NCI-H748 treated with DMSO at 0.1 percent for 48 hours (cell line): ENCODE measurements around the gene AP2B1.
"Not testable (repeated sequence)": the region's sequence is repeated elsewhere in the genome, so short reads cannot be mapped to it uniquely, and the experiment has no call there.

Source experiments
- DNase-seq: peaks from one replicate; lab custom pipeline; 2025; lab: John Stamatoyannopoulos, UW

Gene AP2B1

GRCh38 chr17:35748979-35749378 lies 161.9 kb downstream of the AP2B1 start:
- no peak for DNase-seq

- DNase-seq: no peak
These were observed 162.7 kb downstream of the AP2B1 start for GRCh38 chr17:35749560-35750412.

DNA sequence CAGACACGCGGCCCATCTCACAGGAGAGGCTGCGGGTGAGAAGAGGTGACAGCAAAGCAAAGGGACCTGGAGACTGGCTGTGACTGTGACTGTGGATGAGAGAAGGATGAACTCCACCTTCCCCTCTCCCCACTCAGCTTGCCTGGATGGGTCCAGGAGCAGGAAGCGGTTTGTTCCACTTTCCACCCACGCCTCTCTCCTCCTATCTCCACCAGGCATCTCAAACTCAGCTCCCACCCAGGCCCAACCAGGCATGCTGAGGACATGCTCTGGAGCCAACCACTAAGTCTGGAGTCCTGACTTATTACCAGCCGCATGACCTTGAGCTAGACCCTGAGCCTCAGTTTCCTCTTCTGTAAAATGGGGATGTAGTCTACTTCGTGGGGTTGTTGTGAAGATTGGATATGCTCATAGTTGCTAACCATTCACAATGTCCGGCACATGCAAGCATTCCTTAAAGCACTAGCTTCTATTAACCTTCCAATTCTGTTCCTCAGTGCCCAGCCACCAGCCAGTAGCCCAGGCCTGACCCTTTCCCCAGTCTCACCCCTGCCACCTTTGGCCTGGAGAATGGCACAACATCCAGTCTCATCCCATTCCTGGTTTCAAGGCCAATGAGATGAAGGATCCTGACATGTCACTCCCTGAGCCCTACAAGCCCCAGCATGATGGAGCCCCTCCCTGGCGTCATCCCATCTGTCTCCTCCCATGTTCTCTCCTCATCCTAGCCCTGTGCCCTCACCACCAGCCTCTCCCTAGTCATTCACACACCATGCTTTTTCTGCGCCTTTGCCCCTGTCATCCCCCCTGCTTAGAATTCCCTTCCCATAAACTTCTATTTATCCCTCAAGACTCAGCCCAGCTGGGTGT lies 163.6 kb downstream of the AP2B1 start:
- no peak for DNase-seq

GRCh38 chr17:35751541-35751940 lies 164.4 kb downstream of the AP2B1 start:
- not testable (repeated sequence) for DNase-seq

- no peak for DNase-seq
These were observed 165.3 kb downstream of the AP2B1 start for GRCh38 chr17:35752471-35752870.

GRCh38 chr17:35752945-35753764 lies 166.0 kb downstream of the AP2B1 start, which contains the start of gene GAS2L2:
TSS of gene GAS2L2 (minus strand) at chr17:35753239. CDS start at chr17:35752850, 389 bp downstream.
- DNase-seq: no peak

GRCh38 chr17:35757243-35757642 lies 170.1 kb downstream of the AP2B1 start:
- DNase-seq: no peak

GRCh38 chr17:35760587-35760986 lies 173.5 kb downstream of the AP2B1 start, which contains the start of gene C17orf50:
TSS of gene C17orf50 (plus strand) at chr17:35760887. CDS start at chr17:35760942, 55 bp downstream.
- DNase-seq: no peak

DNA sequence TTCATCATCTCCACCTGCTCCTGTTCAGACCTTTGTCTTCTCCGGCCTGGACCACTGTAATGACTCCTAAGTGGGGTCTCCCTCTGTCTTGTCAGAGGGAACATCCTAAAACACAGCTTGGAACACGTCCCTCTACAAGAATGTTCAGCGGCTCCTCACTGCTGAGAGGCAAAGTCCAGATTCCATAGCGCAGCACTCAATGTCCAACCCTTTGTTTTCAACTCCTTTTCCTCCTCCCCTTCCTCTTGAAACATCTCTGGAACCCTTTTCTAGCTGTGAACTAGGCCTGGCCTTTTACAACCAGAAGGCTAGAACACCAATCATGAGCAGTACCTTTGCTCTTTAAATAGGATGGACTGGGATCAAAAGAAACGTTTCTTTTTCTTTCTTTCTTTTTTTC lies 174.5 kb downstream of the AP2B1 start:
- DNase-seq: no peak

DNA sequence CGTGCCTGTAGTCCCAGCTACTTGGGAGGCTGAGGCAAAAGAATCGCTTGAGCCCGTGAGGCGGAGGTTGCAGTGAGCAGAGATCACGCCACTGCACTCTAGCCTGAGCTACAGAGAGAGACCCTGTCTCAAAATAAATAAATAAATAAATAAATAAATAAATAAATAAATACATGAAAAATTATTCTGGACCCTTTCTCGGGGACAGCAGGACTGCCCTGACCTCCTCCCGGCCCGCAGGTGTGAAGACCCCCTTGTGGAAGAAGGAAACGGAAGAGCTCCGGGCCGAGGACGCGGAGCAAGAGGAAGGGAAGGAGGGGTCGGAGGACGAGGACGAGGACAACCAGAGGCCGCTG lies 176.6 kb downstream of the AP2B1 start:
- no peak for DNase-seq

- peak; percentile 68 for DNase-seq
These were observed 177.2 kb downstream of the AP2B1 start for GRCh38 chr17:35764123-35764991.

DNA sequence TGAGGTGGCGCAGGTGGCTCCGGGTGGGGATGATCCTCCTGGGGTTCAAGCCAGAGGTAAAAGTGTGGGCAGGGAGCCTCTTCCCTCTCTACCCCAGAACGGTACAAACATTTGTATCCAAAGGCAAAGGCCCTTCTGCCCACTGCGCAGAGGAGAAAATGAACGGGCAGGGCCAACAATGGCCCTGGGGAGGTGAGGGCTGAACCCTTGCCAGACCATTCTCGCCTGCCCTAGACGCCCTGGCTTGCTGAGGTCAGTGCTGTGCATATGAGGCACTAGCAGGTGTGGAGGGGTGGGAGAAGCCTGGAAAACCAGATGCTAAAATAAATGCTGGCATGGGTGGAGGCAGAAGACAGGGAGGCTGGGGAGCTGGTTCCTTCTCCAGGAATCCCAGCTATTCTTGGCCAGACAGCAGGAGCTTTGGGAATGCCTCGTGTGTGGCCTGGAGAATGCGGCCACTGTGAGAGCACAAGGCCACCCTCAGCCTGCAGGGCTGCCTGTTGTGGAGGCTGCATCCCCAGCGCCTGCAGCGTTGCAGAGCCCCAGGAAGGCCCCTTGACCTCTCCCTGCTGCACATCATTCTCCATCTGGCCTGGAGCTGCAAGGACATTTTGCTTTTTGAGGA lies 178.1 kb downstream of the AP2B1 start:
- no peak for DNase-seq

GRCh38 chr17:35765756-35766488 lies 178.8 kb downstream of the AP2B1 start:
- no peak for DNase-seq

- no peak for DNase-seq
These were observed 179.4 kb downstream of the AP2B1 start for GRCh38 chr17:35766489-35766877.

DNA sequence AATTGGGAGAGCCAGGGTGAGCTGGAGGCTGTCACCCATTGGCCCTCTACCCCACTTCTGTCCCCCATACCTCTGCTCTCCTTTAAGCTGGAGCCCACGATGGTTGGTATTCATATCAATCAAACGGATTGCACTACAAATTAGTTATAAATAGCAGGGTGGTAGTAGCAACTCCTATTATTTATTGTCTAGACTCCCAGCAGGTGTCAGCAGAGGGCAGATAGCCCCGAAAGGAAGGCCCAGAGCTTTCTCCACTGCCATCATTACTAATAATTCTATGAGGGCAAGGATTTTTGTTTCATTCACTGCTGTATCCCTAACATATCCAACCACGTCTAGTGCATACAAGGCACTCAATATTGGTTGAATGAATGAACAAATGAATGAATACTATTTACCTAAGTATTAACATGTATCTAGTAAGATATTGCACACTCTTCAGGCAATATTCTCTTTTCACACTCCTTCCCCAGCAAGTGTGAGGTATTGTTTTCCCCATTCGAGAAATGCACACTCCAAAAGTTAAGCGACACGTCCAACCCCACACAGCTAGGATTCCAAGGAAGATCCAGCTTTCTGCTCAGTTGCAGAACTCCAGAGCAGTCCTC lies 179.9 kb downstream of the AP2B1 start:
- DNase-seq: no peak

GRCh38 chr17:35768797-35769196 lies 181.7 kb downstream of the AP2B1 start:
- no peak for DNase-seq

- DNase-seq: no peak
These were observed 182.9 kb downstream of the AP2B1 start for GRCh38 chr17:35769895-35770486.

- no peak for DNase-seq
These were observed 186.0 kb downstream of the AP2B1 start for GRCh38 chr17:35773129-35773528.
